Uterus (tissue), 4 donors: ENCODE measurements around the gene FBP2. TPM values are rescaled to one million over a fixed set of nuclear protein-coding genes. Genes with fewer than 3 reads are reported as not detected.

Source experiments
- DNase-seq, 2 donors: peaks; one replicate each; pipeline ENCODE4 v3.0.0-alpha.2; 2019 to 2020
- H3K27ac ChIP-seq, 2 donors: fragments of 200-600 bp; sonication (generic); 1 replicate in 1 of 2; 2 replicates in 1 of 2; pipeline ENCODE4 v1.5.1; 2016 to 2018
- H3K27me3 ChIP-seq, 2 donors: fragments of 200-600 bp; sonication (generic); one replicate each; pipeline ENCODE4 v1.5.1; 2018 to 2019; ENCODE audit warnings: control low read depth in 1 of 2
- H3K36me3 ChIP-seq, 2 donors: fragments of 200-600 bp; sonication (generic); one replicate each; pipeline ENCODE4 v1.5.1; 2019; ENCODE audit warnings: control low read depth in 1 of 2
- H3K4me1 ChIP-seq, 2 donors: fragments of 200-600 bp; sonication (generic); one replicate each; pipeline ENCODE4 v1.5.1; 2018 to 2019; ENCODE audit warnings: control low read depth in 1 of 2
- H3K4me3 ChIP-seq, 2 donors: fragments of 200-600 bp; sonication (generic); 1 replicate in 1 of 2; 2 replicates in 1 of 2; pipeline ENCODE4 v1.5.1; 2018 to 2019; ENCODE audit warnings: mild to moderate bottlenecking in 1 of 2
- H3K9me3 ChIP-seq, 2 donors: fragments of 200-600 bp; sonication (generic); one replicate each; pipeline ENCODE4 v1.5.1; 2019; ENCODE audit warnings: control low read depth in 1 of 2
- POLR2A ChIP-seq, 2 donors: fragments of 450-650 bp; IDR thresholded peaks; one replicate each; pipeline ENCODE4 v1.6.1; 2016; ENCODE audit warnings: antibody characterized with exemption in 2 of 2, mild to moderate bottlenecking in 1 of 2, moderate library complexity in 1 of 2
- intact Hi-C: fragments of 100-400 bp; cut with DNase I; formaldehyde crosslinking; loops from one replicate; pipeline ENCODE4 v1.15.1; 2023; ENCODE audit warnings: low total_unique reads
- total RNA-seq, 4 donors: library from RNA; depleted of rRNA in 3 of 4; stranded (reverse); fragments of >200 nt in 3 of 4; gene quantifications; one replicate each; pipeline versions ENCODE4 v1.1.0 to v1.2.4, GENCODE V29; 2014 to 2023
- TF ChIP-seq, protein P1 (sequence below), 4 experiments: fragments of 200-600 bp in 2 of 4; fragments of 450-650 bp in 2 of 4; sonication (generic) in 2 of 4; IDR thresholded peaks; one replicate each; pipeline ENCODE4 v1.5.1; 2016 to 2019; ENCODE audit warnings: antibody characterized with exemption in 4 of 4, mild to moderate bottlenecking in 2 of 4, moderate library complexity in 1 of 4
- donor health status: DM: yes; HTN: yes; CAD: no.

Gene FBP2
- total RNA-seq, 4 donors from 2014 or later, result not detected

DNA sequence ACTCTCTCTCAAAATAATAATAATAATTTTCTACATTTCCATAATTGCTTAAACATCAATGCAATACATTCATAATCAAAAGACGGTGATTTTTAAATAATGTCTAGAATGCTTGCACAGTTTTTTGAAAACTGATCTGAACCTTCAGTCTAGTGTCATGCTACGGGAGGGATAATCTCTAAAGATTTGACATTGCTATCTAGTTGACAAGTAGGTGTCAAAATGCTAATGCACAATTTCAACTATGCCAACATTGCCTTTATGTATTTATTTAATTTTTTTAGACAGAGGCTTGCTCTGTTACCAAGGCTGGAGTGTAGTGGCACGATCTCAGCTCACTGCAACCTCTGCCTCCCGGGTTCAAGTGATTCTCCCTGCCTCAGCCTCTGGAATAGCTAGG lies 54.7 kb downstream of the FBP2 start:
- no peak for TF ChIP-seq POLR2A (IDR thresholded peaks at IDR 0.05)
- TF ChIP-seq, protein P1, sequence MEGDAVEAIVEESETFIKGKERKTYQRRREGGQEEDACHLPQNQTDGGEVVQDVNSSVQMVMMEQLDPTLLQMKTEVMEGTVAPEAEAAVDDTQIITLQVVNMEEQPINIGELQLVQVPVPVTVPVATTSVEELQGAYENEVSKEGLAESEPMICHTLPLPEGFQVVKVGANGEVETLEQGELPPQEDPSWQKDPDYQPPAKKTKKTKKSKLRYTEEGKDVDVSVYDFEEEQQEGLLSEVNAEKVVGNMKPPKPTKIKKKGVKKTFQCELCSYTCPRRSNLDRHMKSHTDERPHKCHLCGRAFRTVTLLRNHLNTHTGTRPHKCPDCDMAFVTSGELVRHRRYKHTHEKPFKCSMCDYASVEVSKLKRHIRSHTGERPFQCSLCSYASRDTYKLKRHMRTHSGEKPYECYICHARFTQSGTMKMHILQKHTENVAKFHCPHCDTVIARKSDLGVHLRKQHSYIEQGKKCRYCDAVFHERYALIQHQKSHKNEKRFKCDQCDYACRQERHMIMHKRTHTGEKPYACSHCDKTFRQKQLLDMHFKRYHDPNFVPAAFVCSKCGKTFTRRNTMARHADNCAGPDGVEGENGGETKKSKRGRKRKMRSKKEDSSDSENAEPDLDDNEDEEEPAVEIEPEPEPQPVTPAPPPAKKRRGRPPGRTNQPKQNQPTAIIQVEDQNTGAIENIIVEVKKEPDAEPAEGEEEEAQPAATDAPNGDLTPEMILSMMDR (IDR thresholded peaks at IDR 0.05), result no peak
- H3K4me1 ChIP-seq, result no peaks in the 10 kb centered on the region
- no peak for DNase-seq
- H3K4me3 ChIP-seq, result no peak overlapping the region
- no peaks in the 10 kb centered on the region for H3K9me3 ChIP-seq
- H3K27me3 ChIP-seq, result no peaks in the 10 kb centered on the region
- no peak overlapping the region for H3K27ac ChIP-seq
- intact Hi-C loops, result no loop called here
- no peaks in the 10 kb centered on the region for H3K36me3 ChIP-seq

DNA sequence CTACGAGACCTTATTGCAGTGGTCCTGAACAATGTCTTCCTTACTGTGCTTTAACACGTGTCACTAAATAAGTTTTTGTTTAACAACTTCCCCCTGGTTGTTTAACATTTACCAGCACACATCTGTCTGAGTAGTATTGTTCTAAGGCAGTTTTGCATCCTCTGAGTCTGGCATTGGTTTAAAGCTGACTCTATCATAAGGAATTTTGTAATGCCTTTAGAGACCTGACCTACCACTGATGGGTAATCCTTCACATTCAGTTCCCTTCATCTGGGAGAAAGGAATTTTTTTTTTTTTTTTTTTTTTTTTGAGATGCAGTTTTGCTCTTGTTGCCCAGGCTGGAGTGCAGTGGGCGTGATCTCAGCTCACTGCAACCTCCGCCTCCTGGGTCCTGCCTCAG lies 58.7 kb downstream of the FBP2 start:
- TF ChIP-seq, protein P1 (IDR thresholded peaks at IDR 0.05), result no peak
- no peak for TF ChIP-seq POLR2A (IDR thresholded peaks at IDR 0.05)
- intact Hi-C loops, result no loop called here
- H3K4me3 ChIP-seq, result no peak overlapping the region

DNA sequence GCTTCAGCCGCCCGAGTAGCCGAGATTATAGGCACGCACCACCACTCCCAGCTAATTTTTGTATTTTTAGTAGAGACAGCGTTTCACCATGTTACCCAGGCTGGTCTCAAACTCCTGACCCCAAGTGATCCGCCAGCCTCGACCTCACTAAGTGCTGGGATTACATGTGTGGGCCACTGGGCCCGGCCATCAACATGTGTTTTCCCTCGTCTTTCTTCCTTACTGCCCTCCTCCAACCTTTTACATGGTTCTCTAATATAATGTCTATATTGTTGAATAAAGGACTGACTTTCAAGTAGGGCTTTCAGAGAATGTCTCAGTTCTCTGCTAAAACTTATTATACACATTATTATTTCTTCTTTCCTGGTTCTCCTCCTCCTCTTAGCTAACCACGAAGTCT lies 60.0 kb downstream of the FBP2 start:
- H3K4me3 ChIP-seq, result no peak overlapping the region
- H3K9me3 ChIP-seq, result no peaks in the 10 kb centered on the region
- intact Hi-C loops, result no loop called here
- H3K4me1 ChIP-seq, result no peaks in the 10 kb centered on the region
- TF ChIP-seq, protein P1 (IDR thresholded peaks at IDR 0.05), result no peak
- TF ChIP-seq POLR2A (IDR thresholded peaks at IDR 0.05), result no peak
- no peaks in the 10 kb centered on the region for H3K27me3 ChIP-seq
- no peak for DNase-seq
- no peaks in the 10 kb centered on the region for H3K36me3 ChIP-seq
- H3K27ac ChIP-seq, result no peak overlapping the region

More for the DNA sequence above, 58.7 kb downstream of the FBP2 start:
- Histone ChIP-seq H3K4me1 (no peaks in the 10 kb centered on the region), H3K27ac (no peak overlapping the region), H3K9me3 (no peaks in the 10 kb centered on the region), H3K27me3 (no peaks in the 10 kb centered on the region), H3K36me3 (no peaks in the 10 kb centered on the region)
- DNase-seq, result no peak

DNA sequence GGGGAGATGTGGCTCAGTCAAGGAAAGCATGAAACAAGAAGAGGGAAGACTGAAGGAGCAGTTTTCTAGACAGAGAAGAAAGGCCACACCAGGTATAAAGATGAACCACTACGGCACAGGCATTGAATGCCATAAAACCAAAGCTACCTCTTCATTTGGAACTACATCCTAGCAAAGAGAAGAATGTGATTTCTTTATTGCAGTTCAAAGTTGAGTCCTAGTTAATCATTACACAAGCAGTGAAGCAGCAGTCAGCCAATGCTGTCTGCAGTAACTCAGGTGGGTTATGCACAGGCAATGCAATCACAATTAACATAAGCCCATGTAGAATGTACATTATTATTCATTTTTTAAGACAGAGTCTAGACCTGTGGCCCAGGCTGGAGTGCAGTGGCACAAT lies 60.5 kb downstream of the FBP2 start:
- DNase-seq, result no peak
- H3K36me3 ChIP-seq, result no peaks in the 10 kb centered on the region
- no peak overlapping the region for H3K4me3 ChIP-seq
- H3K27ac ChIP-seq, result no peak overlapping the region
- TF ChIP-seq POLR2A (IDR thresholded peaks at IDR 0.05), result no peak
- TF ChIP-seq, protein P1 (IDR thresholded peaks at IDR 0.05), result no peak
- H3K9me3 ChIP-seq, result no peaks in the 10 kb centered on the region
- H3K27me3 ChIP-seq, result no peaks in the 10 kb centered on the region
- H3K4me1 ChIP-seq, result no peaks in the 10 kb centered on the region
- intact Hi-C loops, result no loop called here

- Histone ChIP-seq H3K4me3 (no peak overlapping the region), H3K27me3 (no peaks in the 10 kb centered on the region), H3K27ac (no peak overlapping the region), H3K9me3 (no peaks in the 10 kb centered on the region), H3K4me1 (no peaks in the 10 kb centered on the region), H3K36me3 (no peaks in the 10 kb centered on the region)
- intact Hi-C loops, result no loop called here
- TF ChIP-seq POLR2A (IDR thresholded peaks at IDR 0.05), result no peak
- TF ChIP-seq, protein P1 (IDR thresholded peaks at IDR 0.05), result no peak
- DNase-seq, result no peak
These were observed 64.7 kb downstream of the FBP2 start for GRCh38 chr9:94528886-94529285.
